OCI-LY3 (cell line): ENCODE data around the gene SLC24A4.

Source experiments
- H2AFZ ChIP-seq: fragments of 200-600, 300-600 bp; shearing (Covaris generic); 2 replicates; pipeline ENCODE4 v1.6.0; 2014; ENCODE audit warnings: antibody characterized with exemption, low read depth, low read length
- H3K27ac ChIP-seq: fragments of 200-600, 300-600 bp; sonication (generic); 2 replicates; pipeline ENCODE4 v1.5.1; 2014; ENCODE audit warnings: mild to moderate bottlenecking, low read length, moderate library complexity, mixed read lengths
- H3K27me3 ChIP-seq: fragments of 200-600, 300-600 bp; sonication (generic); 2 replicates; pipeline ENCODE4 v1.6.1; 2014; ENCODE audit warnings: low read depth, low read length, mixed read lengths
- H3K36me3 ChIP-seq: fragments of 200-600, 300-600 bp; sonication (generic); replicated peaks from 2 replicates; pipeline ENCODE3; 2014; ENCODE audit warnings: low read depth, low read length, mixed read lengths
- H3K4me1 ChIP-seq: fragments of 300-600, 200-600 bp; sonication (generic); 2 replicates; pipeline ENCODE4 v1.6.1; 2014; ENCODE audit warnings: low read length, mixed read lengths
- H3K4me2 ChIP-seq: fragments of 200-600, 300-600 bp; sonication (generic); 2 replicates; pipeline ENCODE4 v1.6.1; 2014; ENCODE audit warnings: low read length, mixed read lengths
- H3K4me3 ChIP-seq: fragments of 300-600, 200-600 bp; sonication (generic); 2 replicates; pipeline ENCODE4 v1.5.1; 2014; ENCODE audit warnings: antibody characterized with exemption, mild to moderate bottlenecking, low read length, moderate library complexity
- H3K79me2 ChIP-seq: fragments of 300-600, 200-600 bp; shearing (Covaris generic); 2 replicates; pipeline ENCODE4 v1.6.1; 2014; ENCODE audit warnings: mild to moderate bottlenecking, low read length, mixed read lengths
- H3K9ac ChIP-seq: fragments of 300-600, 200-600 bp; shearing (Covaris generic); 2 replicates; pipeline ENCODE4 v1.6.0; 2014; ENCODE audit warnings: mild to moderate bottlenecking, low read length, moderate library complexity
- H3K9me3 ChIP-seq: fragments of 200-600, 300-600 bp; shearing (Covaris generic); 2 replicates; pipeline ENCODE4 v1.6.1; 2014; ENCODE audit warnings: low read length, mixed read lengths; ENCODE audit not compliant: insufficient read depth
- H4K20me1 ChIP-seq: fragments of 200-600, 300-600 bp; sonication (generic); 2 replicates; pipeline ENCODE4 v1.6.1; 2016; ENCODE audit warnings: low read length, mixed read lengths; ENCODE audit not compliant: insufficient read depth
- EZH2phosphoT487 ChIP-seq: fragments of 200-600 bp; shearing (Covaris generic); IDR thresholded peaks from 2 replicates; pipeline ENCODE4 v1.6.1; 2018; ENCODE audit warnings: antibody characterized with exemption, mixed run types, low read depth
- TF ChIP-seq, protein P1 (sequence below): fragments of 200-600, 300-600 bp; sonication (generic); IDR thresholded peaks from 2 replicates; pipeline ENCODE4 v1.5.1; 2014; ENCODE audit warnings: antibody characterized with exemption, low read length, low read depth

Gene SLC24A4

DNA sequence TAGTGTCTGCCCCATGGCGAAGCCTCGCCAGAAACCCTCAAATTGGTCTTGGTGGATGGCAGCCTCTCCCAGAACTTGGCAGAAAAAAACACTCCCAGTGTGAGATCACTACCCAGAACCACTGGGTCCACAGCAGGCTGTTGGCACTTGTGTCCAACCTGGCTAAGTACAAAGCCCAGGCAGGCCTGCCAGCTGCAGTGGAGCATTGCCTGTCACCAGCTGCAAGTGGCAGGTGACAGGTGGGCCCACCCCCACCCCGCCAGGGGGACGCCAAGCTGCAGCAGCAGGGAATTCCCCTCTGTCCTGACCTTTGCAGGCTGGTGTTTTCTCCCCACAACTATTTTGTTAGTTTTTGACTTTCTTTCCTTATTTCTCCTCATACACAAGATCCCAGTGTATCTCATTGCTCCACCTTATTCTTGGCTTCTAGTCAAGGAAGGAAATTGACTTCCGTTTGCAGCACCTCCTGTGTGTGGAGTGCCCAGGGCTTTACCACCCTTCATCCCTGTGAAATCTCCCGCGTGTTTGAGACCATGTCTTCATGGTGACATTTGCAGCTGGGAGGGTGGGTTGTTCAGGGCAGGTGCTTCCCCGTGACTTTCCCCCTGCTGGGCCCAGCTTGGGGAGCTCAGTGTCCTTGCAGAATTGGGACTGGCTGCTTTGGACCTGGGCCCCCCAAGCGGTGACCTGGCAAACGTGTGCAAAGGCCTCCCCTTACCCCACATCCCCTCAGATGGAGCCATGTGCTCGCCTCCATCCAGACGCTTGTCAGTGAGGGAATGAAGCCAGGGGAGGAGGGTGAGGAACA lies 116.8 kb downstream of the SLC24A4 start:
- no peaks in the 10 kb centered on the region for H3K36me3 ChIP-seq
- no peaks in the 10 kb centered on the region for H3K79me2 ChIP-seq
- peak overlapping the region; percentile 62 for H3K4me2 ChIP-seq
- H3K27ac ChIP-seq, result peak overlapping the region; percentile 94
- H3K9ac ChIP-seq, result peak overlapping the region; percentile 49; the same call in 1 of the 2 replicates
- no peaks in the 10 kb centered on the region for H3K27me3 ChIP-seq
- H3K9me3 ChIP-seq, result no peaks in the 10 kb centered on the region
- H3K4me3 ChIP-seq, result peak overlapping the region; percentile 16; the same call in 1 of the 2 replicates
- H4K20me1 ChIP-seq, result no peaks in the 10 kb centered on the region
- no peak overlapping the region for H2AFZ ChIP-seq
- no peak for TF ChIP-seq EZH2phosphoT487
- TF ChIP-seq, protein P1, sequence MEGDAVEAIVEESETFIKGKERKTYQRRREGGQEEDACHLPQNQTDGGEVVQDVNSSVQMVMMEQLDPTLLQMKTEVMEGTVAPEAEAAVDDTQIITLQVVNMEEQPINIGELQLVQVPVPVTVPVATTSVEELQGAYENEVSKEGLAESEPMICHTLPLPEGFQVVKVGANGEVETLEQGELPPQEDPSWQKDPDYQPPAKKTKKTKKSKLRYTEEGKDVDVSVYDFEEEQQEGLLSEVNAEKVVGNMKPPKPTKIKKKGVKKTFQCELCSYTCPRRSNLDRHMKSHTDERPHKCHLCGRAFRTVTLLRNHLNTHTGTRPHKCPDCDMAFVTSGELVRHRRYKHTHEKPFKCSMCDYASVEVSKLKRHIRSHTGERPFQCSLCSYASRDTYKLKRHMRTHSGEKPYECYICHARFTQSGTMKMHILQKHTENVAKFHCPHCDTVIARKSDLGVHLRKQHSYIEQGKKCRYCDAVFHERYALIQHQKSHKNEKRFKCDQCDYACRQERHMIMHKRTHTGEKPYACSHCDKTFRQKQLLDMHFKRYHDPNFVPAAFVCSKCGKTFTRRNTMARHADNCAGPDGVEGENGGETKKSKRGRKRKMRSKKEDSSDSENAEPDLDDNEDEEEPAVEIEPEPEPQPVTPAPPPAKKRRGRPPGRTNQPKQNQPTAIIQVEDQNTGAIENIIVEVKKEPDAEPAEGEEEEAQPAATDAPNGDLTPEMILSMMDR, result peak; percentile 24; the same call in 1 of the 2 replicates
- peaks cover 79% of the 10 kb centered on the region for H3K4me1 ChIP-seq

DNA sequence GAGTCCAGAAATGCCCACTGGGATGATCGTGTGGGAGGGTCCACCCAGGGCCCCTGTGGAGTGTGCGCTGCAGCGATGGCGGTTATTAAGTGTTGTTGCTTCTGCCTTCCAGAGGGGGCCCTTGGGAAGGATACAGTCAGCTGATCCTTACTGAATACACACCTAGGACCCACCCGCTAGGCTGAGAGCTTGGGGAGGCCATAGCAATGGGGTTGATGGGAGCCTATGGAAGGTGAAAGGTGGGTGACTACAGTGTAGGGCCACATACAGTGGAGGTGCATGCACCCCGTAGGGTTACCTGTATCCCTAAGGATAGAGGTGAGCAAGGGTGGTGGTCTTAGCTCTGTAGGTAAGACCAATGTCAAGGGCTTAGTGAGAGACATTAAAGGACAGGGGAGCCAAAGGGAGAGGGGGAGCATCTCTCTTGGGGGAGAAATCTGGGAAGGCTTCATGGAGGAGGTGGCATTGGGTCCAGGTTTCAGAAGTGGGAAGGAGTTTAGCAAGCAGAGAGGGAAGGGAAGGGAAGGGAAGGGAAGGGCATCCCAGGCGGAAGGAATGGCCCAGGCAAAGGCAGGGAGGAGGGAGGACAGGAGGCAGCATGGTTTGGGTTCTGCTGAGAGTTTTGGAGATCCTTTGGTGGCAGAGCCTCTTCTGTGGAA lies 117.5 kb downstream of the SLC24A4 start:
- Histone ChIP-seq H3K9ac (peak overlapping the region; percentile 49; the same call in 1 of the 2 replicates), H3K4me3 (peak overlapping the region; percentile 16; the same call in 1 of the 2 replicates), H3K36me3 (no peaks in the 10 kb centered on the region), H4K20me1 (no peaks in the 10 kb centered on the region), H3K27me3 (no peaks in the 10 kb centered on the region), H3K4me2 (peak overlapping the region; percentile 62), H2AFZ (no peak overlapping the region), H3K27ac (peak overlapping the region; percentile 94), H3K9me3 (no peaks in the 10 kb centered on the region), H3K4me1 (peaks cover 74% of the 10 kb centered on the region), H3K79me2 (no peaks in the 10 kb centered on the region)
- TF ChIP-seq, protein P1, result no peak

DNA sequence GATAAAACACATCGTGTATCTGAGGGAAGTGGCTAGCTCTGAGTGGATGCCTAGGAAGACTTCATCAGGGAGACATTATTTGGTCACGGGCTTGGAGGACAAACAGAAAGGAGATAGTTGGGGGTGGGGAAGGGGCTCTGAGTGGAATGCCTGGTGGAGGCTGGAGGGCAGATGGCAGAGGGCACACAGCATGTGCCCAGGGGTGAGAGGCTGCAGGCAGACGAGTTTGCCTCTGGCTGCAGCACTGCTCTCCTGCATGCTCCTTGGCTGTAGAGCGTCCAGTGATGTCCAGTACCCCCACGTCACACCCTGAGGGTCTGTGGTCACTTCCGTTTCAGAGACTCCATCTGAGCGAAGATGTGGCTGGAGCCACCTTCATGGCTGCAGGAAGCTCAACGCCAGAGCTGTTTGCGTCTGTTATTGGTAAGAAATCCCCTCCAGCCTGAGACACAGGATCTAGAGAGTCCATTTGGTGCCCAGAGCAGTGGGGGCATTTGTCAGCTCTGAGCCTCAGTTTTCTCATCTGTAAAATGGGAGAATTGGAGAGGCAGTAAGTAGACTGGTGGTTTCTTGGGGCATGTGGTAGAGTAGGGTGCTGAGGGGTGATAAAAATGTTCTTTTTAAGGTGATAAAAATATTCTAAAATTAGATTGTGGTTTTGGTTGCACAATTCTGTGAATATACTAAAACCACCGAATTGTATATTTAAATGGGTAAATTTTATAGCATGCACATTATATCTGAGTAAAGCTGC lies 119.0 kb downstream of the SLC24A4 start:
- peak overlapping the region; percentile 58; the same call in 1 of the 2 replicates for H2AFZ ChIP-seq
- no peaks in the 10 kb centered on the region for H4K20me1 ChIP-seq
- H3K27me3 ChIP-seq, result no peaks in the 10 kb centered on the region
- H3K4me3 ChIP-seq, result no peak overlapping the region
- 0 out of 2 replicates have a peak, but pooled peaks cover 3% of the 10 kb centered on the region for H3K9me3 ChIP-seq
- H3K36me3 ChIP-seq, result no peaks in the 10 kb centered on the region
- H3K4me2 ChIP-seq, result peak overlapping the region; percentile 40
- peak overlapping the region; percentile 49; the same call in 1 of the 2 replicates for H3K9ac ChIP-seq
- peaks cover 65% of the 10 kb centered on the region for H3K4me1 ChIP-seq
- no peak for TF ChIP-seq EZH2phosphoT487
- TF ChIP-seq, protein P1, result no peak
- H3K27ac ChIP-seq, result peak overlapping the region; percentile 25
- no peaks in the 10 kb centered on the region for H3K79me2 ChIP-seq
